CD4-positive, alpha-beta T cell treated with Interleukin-21 for 1 hour (primary cell): ENCODE results near the gene LTA.

Experiments used
- DNase-seq: peaks from one replicate; pipeline ENCODE4 v3.0.0-alpha.2; 2020

Gene LTA

GRCh38 chr6:31543639-31544038 is 28.4 kb upstream of the LTA start:
- DNase-seq, result no peak

GRCh38 chr6:31544676-31545075 is 27.4 kb upstream of the LTA start:
- no peak for DNase-seq

- no peak for DNase-seq
These were observed 26.8 kb upstream of the LTA start for GRCh38 chr6:31545291-31545690.

- DNase-seq, result peak; percentile 88
These were observed 25.6 kb upstream of the LTA start, which contains the start of gene ATP6V1G2 for GRCh38 chr6:31546339-31546957. TSS of gene ATP6V1G2 (minus strand) at chr6:31546608. CDS start at chr6:31546559, 49 bp downstream.

- DNase-seq, result peak; percentile 93
These were observed 24.9 kb upstream of the LTA start, which contains the start of gene NFKBIL1 for GRCh38 chr6:31546958-31547726. TSS of gene NFKBIL1 (plus strand) at chr6:31547608. CDS start at chr6:31547695, 87 bp downstream.

- no peak for DNase-seq
These were observed 24.2 kb upstream of the LTA start for GRCh38 chr6:31547727-31548543.

GRCh38 chr6:31548544-31548873 is 23.6 kb upstream of the LTA start:
- DNase-seq, result no peak

- peak; percentile 80 for DNase-seq
These were observed 20.7 kb upstream of the LTA start for GRCh38 chr6:31551371-31551770.

- DNase-seq, result peak; percentile 29
These were observed 15.8 kb upstream of the LTA start for GRCh38 chr6:31556307-31556706.

- no peak for DNase-seq
These were observed 14.4 kb upstream of the LTA start for GRCh38 chr6:31557443-31558317.

GRCh38 chr6:31558318-31558625 is 13.8 kb upstream of the LTA start:
- no peak for DNase-seq

GRCh38 chr6:31558631-31559500 is 13.2 kb upstream of the LTA start:
- DNase-seq, result peak; percentile 74

GRCh38 chr6:31559606-31559957 is 12.5 kb upstream of the LTA start:
- no peak for DNase-seq

GRCh38 chr6:31559958-31560696 is 12.0 kb upstream of the LTA start:
- peak; percentile 65 for DNase-seq

- no peak for DNase-seq
These were observed 11.4 kb upstream of the LTA start for GRCh38 chr6:31560697-31561058.

GRCh38 chr6:31567531-31568370 is 4.3 kb upstream of the LTA start:
- DNase-seq, result peak; percentile 55

GRCh38 chr6:31568537-31568961 is 3.5 kb upstream of the LTA start:
- DNase-seq, result peak; percentile 89

- no peak for DNase-seq
These were observed 2.1 kb upstream of the LTA start for GRCh38 chr6:31569861-31570536.

GRCh38 chr6:31573239-31574105 is 1.4 kb downstream of the LTA start:
- no peak for DNase-seq
